HCEC 1CT (cell line): Measurements from ENCODE around the gene YPEL4.
A peak's percentile ranks its signal among the peaks of the same experiment; 100 is the strongest.

Experiments
- DNase-seq: peaks from one replicate; pipeline ENCODE4 v3.0.0-alpha.2; 2017

YPEL4 gene

GRCh38 chr11:57648801-57649735 lies 644 bp downstream of the YPEL4 start:
- DNase-seq = peak; percentile 31

- no peak for DNase-seq
These were observed 1.5 kb downstream of the YPEL4 start for GRCh38 chr11:57647960-57648800.

GRCh38 chr11:57647372-57647771 lies 2.3 kb downstream of the YPEL4 start:
- no peak for DNase-seq

GRCh38 chr11:57646799-57647303 lies 2.9 kb downstream of the YPEL4 start:
- no peak for DNase-seq

- DNase-seq = no peak
These were observed 3.4 kb downstream of the YPEL4 start for GRCh38 chr11:57646194-57646798.

- no peak for DNase-seq
These were observed 4.0 kb downstream of the YPEL4 start for GRCh38 chr11:57645689-57646085.

GRCh38 chr11:57644748-57645688 lies 4.7 kb downstream of the YPEL4 start:
- peak; percentile 56 for DNase-seq

GRCh38 chr11:57643802-57644201 lies 5.9 kb downstream of the YPEL4 start:
- peak; percentile 30 for DNase-seq

GRCh38 chr11:57641011-57641807 lies 8.5 kb downstream of the YPEL4 start:
- peak; percentile 64 for DNase-seq

- no peak for DNase-seq
These were observed 9.5 kb downstream of the YPEL4 start for GRCh38 chr11:57640068-57640800.

- DNase-seq = no peak
These were observed 10.2 kb downstream of the YPEL4 start for GRCh38 chr11:57639321-57640067.

- DNase-seq = no peak
These were observed 10.8 kb downstream of the YPEL4 start for GRCh38 chr11:57638811-57639320.

- peak; percentile 87 for DNase-seq
These were observed 11.5 kb downstream of the YPEL4 start for GRCh38 chr11:57638005-57638781.

GRCh38 chr11:57637626-57638004 lies 12.1 kb downstream of the YPEL4 start:
- no peak for DNase-seq

GRCh38 chr11:57635246-57635645 lies 14.5 kb downstream of the YPEL4 start:
- no peak for DNase-seq

- no peak for DNase-seq
These were observed 15.4 kb downstream of the YPEL4 start for GRCh38 chr11:57634311-57634710.

- DNase-seq = no peak
These were observed 16.2 kb downstream of the YPEL4 start for GRCh38 chr11:57633394-57634070.

GRCh38 chr11:57632116-57632515 lies 17.6 kb downstream of the YPEL4 start:
- DNase-seq = no peak
